SK-N-SH (cell line): ENCODE data around the gene MAD1L1. TPM values are rescaled to one million over a fixed set of nuclear protein-coding genes. Genes with fewer than 3 reads are reported as not detected.

Experiments
- CTCF ChIA-PET: fragments of 300-600, 350-600 bp; formaldehyde crosslinking; extraction: SDS; loops from one replicate; lab custom pipeline; 2021; lab: Yijun Ruan, JAX
- POLR2A ChIA-PET: fragments of 350-600 bp; sonication (Branson Sonifier 250); formaldehyde crosslinking; extraction: SDS; loops from one replicate; lab custom pipeline; 2020; ENCODE audit warnings: antibody characterized with exemption, inconsistent platforms; lab: Yijun Ruan, JAX
- DNase-seq: peaks from one replicate; pipeline ENCODE4 v3.0.0; 2012
- H2AFZ ChIP-seq: fragments of 200-600 bp; sonication (generic); 2 replicates; pipeline ENCODE4 v1.8.1; 2016; ENCODE audit warnings: antibody characterized with exemption, mild to moderate bottlenecking, low read depth
- H3F3A ChIP-seq: fragments of 200-600 bp; sonication (generic); replicated peaks from 2 replicates; pipeline ENCODE3; 2016; ENCODE audit warnings: antibody characterized with exemption, mild to moderate bottlenecking; ENCODE audit not compliant: insufficient read depth
- H3K27ac ChIP-seq, 2 experiments: fragments of 200-500 bp in 1 of 2; fragments of 200-600 bp in 1 of 2; sonication (Bioruptor generic) in 1 of 2; sonication (generic), shearing (Covaris generic) in 1 of 2; 2 replicates each; pipeline versions ENCODE4 v1.5.1 to v1.6.1; 2014 to 2016; ENCODE audit warnings: low read depth in 2 of 2, inconsistent platforms in 1 of 2, low read length in 1 of 2, mild to moderate bottlenecking in 1 of 2, mixed read lengths in 1 of 2
- H3K27me3 ChIP-seq: fragments of 200-600 bp; sonication (generic), shearing (Covaris generic); 2 replicates; pipeline ENCODE4 v1.6.1; 2016; ENCODE audit warnings: mixed run types; ENCODE audit not compliant: insufficient read depth
- H3K36me3 ChIP-seq, 2 experiments: fragments of 200-500 bp in 1 of 2; fragments of 200-600 bp in 1 of 2; sonication (Bioruptor generic) in 1 of 2; sonication (generic) in 1 of 2; replicated peaks in 1 of 2; 2 replicates each; pipeline versions ENCODE3 to v1.5.1; 2014 to 2016; ENCODE audit warnings: low read length in 1 of 2, mild to moderate bottlenecking in 1 of 2; ENCODE audit not compliant: insufficient read depth in 2 of 2, control insufficient read depth in 1 of 2
- H3K4me1 ChIP-seq, 2 experiments: fragments of 200-500 bp in 1 of 2; fragments of 200-600 bp in 1 of 2; sonication (Bioruptor generic) in 1 of 2; sonication (generic), shearing (Covaris generic) in 1 of 2; 2 replicates each; pipeline versions ENCODE4 v1.5.1 to v1.6.1; 2014 to 2016; ENCODE audit warnings: low read depth in 1 of 2, low read length in 1 of 2, mixed run types in 1 of 2; ENCODE audit not compliant: insufficient read depth in 2 of 2, control insufficient read depth in 1 of 2
- H3K4me2 ChIP-seq: fragments of 200-600 bp; sonication (generic), shearing (Covaris generic); 2 replicates; pipeline ENCODE4 v1.6.1; 2017; ENCODE audit warnings: mixed run types
- H3K4me3 ChIP-seq, 2 experiments: fragments of 200-500 bp in 1 of 2; fragments of 200-600 bp in 1 of 2; sonication (Bioruptor generic) in 1 of 2; sonication (generic), shearing (Covaris generic) in 1 of 2; 2 replicates each; pipeline versions ENCODE4 v1.5.1 to v1.8.1; 2014 to 2016; ENCODE audit warnings: low read depth in 2 of 2, inconsistent platforms in 1 of 2, low read length in 1 of 2, mild to moderate bottlenecking in 1 of 2, mixed read lengths in 1 of 2, moderate library complexity in 1 of 2
- H3K79me2 ChIP-seq: fragments of 200-600 bp; sonication (generic); 2 replicates; pipeline ENCODE4 v1.8.1; 2017; ENCODE audit warnings: mild to moderate bottlenecking; ENCODE audit not compliant: insufficient read depth
- H3K9ac ChIP-seq: fragments of 200-600 bp; sonication (generic); 2 replicates; pipeline ENCODE4 v1.6.1; 2017; ENCODE audit warnings: mixed run types
- H3K9me2 ChIP-seq: fragments of 200-600 bp; sonication (generic); 2 replicates; pipeline ENCODE4 v1.6.1; 2017; ENCODE audit warnings: mixed run types
- H3K9me3 ChIP-seq: fragments of 200-600 bp; sonication (generic); 2 replicates; pipeline ENCODE4 v1.6.1; 2017; ENCODE audit warnings: mixed run types, mild to moderate bottlenecking, moderate library complexity
- H4K20me1 ChIP-seq: fragments of 200-600 bp; sonication (generic); 2 replicates; pipeline ENCODE4 v1.6.1; 2017; ENCODE audit warnings: mild to moderate bottlenecking, mixed run types; ENCODE audit not compliant: insufficient read depth
- EP300 ChIP-seq, 2 experiments: IDR thresholded peaks; 2 replicates each; pipeline versions ENCODE4 v1.4.0 to v1.6.1; 2012; ENCODE audit warnings: borderline replicate concordance in 1 of 2, low read depth in 1 of 2, low read length in 1 of 2
- EZH2phosphoT487 ChIP-seq: fragments of 200-600 bp; sonication (generic); IDR thresholded peaks from 2 replicates; pipeline ENCODE4 v1.6.1; 2017; ENCODE audit warnings: low read depth, mixed run types, mild to moderate bottlenecking, antibody characterized with exemption, moderate library complexity, borderline replicate concordance
- FOSL2 ChIP-seq: IDR thresholded peaks from 2 replicates; pipeline ENCODE4 v1.4.0; 2012; ENCODE audit warnings: low read depth, mild to moderate bottlenecking, moderate library complexity, borderline replicate concordance
- JUND ChIP-seq: IDR thresholded peaks from 2 replicates; pipeline ENCODE4 v1.4.0; 2012
- RAD21 ChIP-seq: IDR thresholded peaks from 2 replicates; pipeline ENCODE4 v1.6.1; 2012; ENCODE audit warnings: mild to moderate bottlenecking, low read length
- RCOR1 ChIP-seq: fragments of 150-350 bp; IDR thresholded peaks from 2 replicates; pipeline ENCODE4 v1.6.1; 2017; ENCODE audit warnings: antibody characterized with exemption, low read length
- SMC3 ChIP-seq: IDR thresholded peaks from 2 replicates; pipeline ENCODE4 v1.6.1; 2012; ENCODE audit warnings: low read depth, low read length, improper control_type of control experiment
- WGBS: methylation state at CpG from one replicate; pipeline ENCODE4 v1.1.6; 2017; ENCODE audit warnings: low lambda C conversion rate; 5-methylcytosine and 5-hydroxymethylcytosine counted together
- polyA plus RNA-seq, 3 experiments: library from polyadenylated mRNA; depleted of rRNA; stranded (reverse); fragments of >200 nt; gene quantifications; 2 replicates each; pipeline ENCODE4 v1.2.3, GENCODE V29; 2012
- TF ChIP-seq, protein P1 (sequence below): IDR thresholded peaks from 2 replicates; pipeline ENCODE4 v1.6.1; 2012; ENCODE audit warnings: mild to moderate bottlenecking, low read depth, low read length, moderate library complexity
- TF ChIP-seq, protein P2 (sequence below): fragments of 150-350 bp; IDR thresholded peaks from 2 replicates; pipeline ENCODE4 v1.6.1; 2017; ENCODE audit warnings: antibody characterized with exemption, low read length, low read depth, borderline replicate concordance
- TF ChIP-seq, protein P3 (sequence below): fragments of 150-350 bp; IDR thresholded peaks from 2 replicates; pipeline ENCODE4 v1.6.1; 2016; ENCODE audit warnings: mild to moderate bottlenecking, low read depth, low read length

The MAD1L1 gene
- polyA plus RNA-seq, 1 of the 3 experiments (the other 2 are of a cell fraction) = 46.2 TPM

DNA sequence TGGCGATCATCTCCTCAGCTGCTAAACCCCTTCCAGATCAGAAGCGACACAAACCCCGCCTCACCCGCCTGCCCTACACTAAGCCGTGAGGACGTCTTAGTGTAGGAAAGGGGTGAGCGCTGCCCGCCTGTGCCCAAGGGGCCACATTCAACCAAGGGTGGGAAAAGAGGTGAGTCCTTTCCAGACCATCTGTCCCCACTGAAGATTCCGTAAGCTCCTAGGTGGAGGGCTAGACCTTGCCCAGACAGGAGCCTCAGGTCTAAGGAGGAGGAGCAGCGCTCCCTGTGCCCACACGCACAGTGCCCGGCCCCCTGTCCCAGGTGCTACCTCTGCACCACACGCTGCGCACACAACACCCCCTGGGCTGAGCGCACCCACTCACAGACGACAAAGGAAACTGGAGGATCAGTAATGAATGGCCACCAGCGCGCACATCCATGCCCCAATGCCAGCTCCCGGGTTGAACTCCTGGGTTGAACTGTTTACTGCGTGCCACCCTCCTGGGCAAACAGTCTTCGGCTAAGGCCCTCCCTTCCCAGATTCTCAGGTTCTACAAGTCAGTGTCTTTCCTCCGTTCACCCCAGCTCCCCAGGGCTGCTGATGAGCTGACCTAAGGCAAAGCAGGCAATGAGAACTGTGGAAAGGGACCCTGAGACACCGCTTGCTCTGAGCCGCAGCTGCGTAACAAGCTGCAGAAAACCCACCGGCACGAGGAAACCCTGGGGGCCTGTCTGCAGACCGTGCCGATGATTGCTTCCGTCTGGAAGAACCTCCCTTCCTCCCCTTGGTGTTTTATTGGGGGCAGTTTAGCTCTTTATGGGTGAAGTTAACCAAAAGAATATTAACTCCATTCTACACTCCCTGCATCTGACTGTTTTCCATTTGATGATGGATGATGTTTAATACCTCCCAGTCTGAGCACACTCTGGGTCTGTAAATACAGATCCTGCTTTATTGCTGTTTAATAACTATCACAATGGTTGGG, 185.9 kb downstream of the MAD1L1 start:
- no peaks in the 10 kb centered on the region for H4K20me1 ChIP-seq
- CTCF ChIA-PET = interaction anchor here (1.5 kb wide), 1 partner anchor 9 kb away, joined by 6 read pairs; no protein-coding TSS in a partner anchor
- 96% methylated on average over 28 of the region's 30 CpGs for WGBS

More for the DNA sequence above, 185.9 kb downstream of the MAD1L1 start:
- Histone ChIP-seq H2AFZ (no peak overlapping the region), H3K27me3 (no peaks in the 10 kb centered on the region), H3K27ac (no peak overlapping the region), H3K4me1 (peaks cover 0 to 8% of the 10 kb centered on the region in 2 experiments; a peak in 1 of 4 replicates), H3F3A (no peaks in the 10 kb centered on the region), H3K4me3 (no peak overlapping the region), H3K9ac (no peak overlapping the region), H3K79me2 (no peaks in the 10 kb centered on the region), H3K36me3 (peaks cover 0 to 7% of the 10 kb centered on the region in 2 experiments), H3K9me3 (no peaks in the 10 kb centered on the region), H3K9me2 (no peaks in the 10 kb centered on the region), H3K4me2 (no peak overlapping the region)
- no peak for TF ChIP-seq RCOR1
- TF ChIP-seq, protein P1, sequence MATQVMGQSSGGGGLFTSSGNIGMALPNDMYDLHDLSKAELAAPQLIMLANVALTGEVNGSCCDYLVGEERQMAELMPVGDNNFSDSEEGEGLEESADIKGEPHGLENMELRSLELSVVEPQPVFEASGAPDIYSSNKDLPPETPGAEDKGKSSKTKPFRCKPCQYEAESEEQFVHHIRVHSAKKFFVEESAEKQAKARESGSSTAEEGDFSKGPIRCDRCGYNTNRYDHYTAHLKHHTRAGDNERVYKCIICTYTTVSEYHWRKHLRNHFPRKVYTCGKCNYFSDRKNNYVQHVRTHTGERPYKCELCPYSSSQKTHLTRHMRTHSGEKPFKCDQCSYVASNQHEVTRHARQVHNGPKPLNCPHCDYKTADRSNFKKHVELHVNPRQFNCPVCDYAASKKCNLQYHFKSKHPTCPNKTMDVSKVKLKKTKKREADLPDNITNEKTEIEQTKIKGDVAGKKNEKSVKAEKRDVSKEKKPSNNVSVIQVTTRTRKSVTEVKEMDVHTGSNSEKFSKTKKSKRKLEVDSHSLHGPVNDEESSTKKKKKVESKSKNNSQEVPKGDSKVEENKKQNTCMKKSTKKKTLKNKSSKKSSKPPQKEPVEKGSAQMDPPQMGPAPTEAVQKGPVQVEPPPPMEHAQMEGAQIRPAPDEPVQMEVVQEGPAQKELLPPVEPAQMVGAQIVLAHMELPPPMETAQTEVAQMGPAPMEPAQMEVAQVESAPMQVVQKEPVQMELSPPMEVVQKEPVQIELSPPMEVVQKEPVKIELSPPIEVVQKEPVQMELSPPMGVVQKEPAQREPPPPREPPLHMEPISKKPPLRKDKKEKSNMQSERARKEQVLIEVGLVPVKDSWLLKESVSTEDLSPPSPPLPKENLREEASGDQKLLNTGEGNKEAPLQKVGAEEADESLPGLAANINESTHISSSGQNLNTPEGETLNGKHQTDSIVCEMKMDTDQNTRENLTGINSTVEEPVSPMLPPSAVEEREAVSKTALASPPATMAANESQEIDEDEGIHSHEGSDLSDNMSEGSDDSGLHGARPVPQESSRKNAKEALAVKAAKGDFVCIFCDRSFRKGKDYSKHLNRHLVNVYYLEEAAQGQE = no peak
- TF ChIP-seq FOSL2 = no peak
- TF ChIP-seq RAD21 = no peak
- TF ChIP-seq, protein P2, sequence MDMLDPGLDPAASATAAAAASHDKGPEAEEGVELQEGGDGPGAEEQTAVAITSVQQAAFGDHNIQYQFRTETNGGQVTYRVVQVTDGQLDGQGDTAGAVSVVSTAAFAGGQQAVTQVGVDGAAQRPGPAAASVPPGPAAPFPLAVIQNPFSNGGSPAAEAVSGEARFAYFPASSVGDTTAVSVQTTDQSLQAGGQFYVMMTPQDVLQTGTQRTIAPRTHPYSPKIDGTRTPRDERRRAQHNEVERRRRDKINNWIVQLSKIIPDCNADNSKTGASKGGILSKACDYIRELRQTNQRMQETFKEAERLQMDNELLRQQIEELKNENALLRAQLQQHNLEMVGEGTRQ = no peak
- TF ChIP-seq EP300 (IDR thresholded peaks at IDR 0.05; ENCODE audit: borderline replicate concordance in 1 of 2, low read depth in 1 of 2, low read length in 1 of 2) = no peak
- TF ChIP-seq SMC3 = no peak
- no peak for TF ChIP-seq JUND
- TF ChIP-seq, protein P3, sequence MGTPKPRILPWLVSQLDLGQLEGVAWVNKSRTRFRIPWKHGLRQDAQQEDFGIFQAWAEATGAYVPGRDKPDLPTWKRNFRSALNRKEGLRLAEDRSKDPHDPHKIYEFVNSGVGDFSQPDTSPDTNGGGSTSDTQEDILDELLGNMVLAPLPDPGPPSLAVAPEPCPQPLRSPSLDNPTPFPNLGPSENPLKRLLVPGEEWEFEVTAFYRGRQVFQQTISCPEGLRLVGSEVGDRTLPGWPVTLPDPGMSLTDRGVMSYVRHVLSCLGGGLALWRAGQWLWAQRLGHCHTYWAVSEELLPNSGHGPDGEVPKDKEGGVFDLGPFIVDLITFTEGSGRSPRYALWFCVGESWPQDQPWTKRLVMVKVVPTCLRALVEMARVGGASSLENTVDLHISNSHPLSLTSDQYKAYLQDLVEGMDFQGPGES = no peak
- no peak for TF ChIP-seq EZH2phosphoT487
- POLR2A ChIA-PET = no interaction called here
- no peak for DNase-seq
